ENCODE data around the gene SOX9. TPM values are rescaled to one million over a fixed set of nuclear protein-coding genes. Genes with fewer than 3 reads are reported as not detected.

SOX9 gene
- polyA plus RNA-seq, 1 donor (not counting 4 experiments of a cell fraction or from before 2014, with no cell fraction given): 15.8 TPM

- H3K9me3 ChIP-seq (ENCODE audit: control insufficient read depth, low read depth, low read length): no peaks in the 10 kb centered on the region
- no peaks in the 10 kb centered on the region for H3K9me1 ChIP-seq (ENCODE audit: control insufficient read depth, extremely low read depth, insufficient read depth, low read length)
- no peak overlapping the region for H2AFZ ChIP-seq (ENCODE audit: control insufficient read depth, low read length)
- H4K20me1 ChIP-seq (ENCODE audit: control insufficient read depth, extremely low read depth, insufficient read depth, low read length): no peaks in the 10 kb centered on the region
- H3K4me1 ChIP-seq (ENCODE audit: control insufficient read depth, extremely low read depth, insufficient read depth, low read length): no peaks in the 10 kb centered on the region
- no peaks in the 10 kb centered on the region for H3K79me2 ChIP-seq (ENCODE audit: control insufficient read depth, insufficient read depth, low read length)
- H3K27ac ChIP-seq (ENCODE audit: control insufficient read depth, insufficient read depth, low read length): no peak overlapping the region
- H3K4me3 ChIP-seq (ENCODE audit: control insufficient read depth in 2 of 3, extremely low read depth in 1 of 3, insufficient read depth in 2 of 3, low read depth in 1 of 3, low read length in 3 of 3): no peak overlapping the region
- TF ChIP-seq EZH2 (IDR thresholded peaks at IDR 0.05; ENCODE audit: low read length) (no peak), CTCF (optimal IDR thresholded peaks at IDR 0.05 in 1 of 3, IDR thresholded peaks at IDR 0.05 in 1 of 3, conservative IDR thresholded peaks at IDR 0.05 in 1 of 3; ENCODE audit: extremely low read depth in 1 of 3, insufficient read depth in 2 of 3, low read length in 3 of 3) (no peak)
- dilution Hi-C loops (cut with MboI; ENCODE audit: extremely low pct_ligation_motif_present, low sequenced_read_pairs): no loop called here
- H3K4me2 ChIP-seq (ENCODE audit: control insufficient read depth, extremely low read depth, insufficient read depth, low read depth, low read length): no peak overlapping the region
- no peak overlapping the region for H3K9ac ChIP-seq (ENCODE audit: control insufficient read depth, extremely low read depth, insufficient read depth, low read length)
- H3K27me3 ChIP-seq (ENCODE audit: control insufficient read depth, extremely low read depth, insufficient read depth, low read length): peaks cover 10% of the 10 kb centered on the region
- H3K36me3 ChIP-seq (ENCODE audit: control insufficient read depth in 2 of 2, extremely low read depth in 1 of 2, insufficient read depth in 2 of 2, low read length in 2 of 2): no peaks in the 10 kb centered on the region
- DNase-seq (ENCODE audit: low read depth, low spot score) (no peak), FAIRE-seq (no peak)
These were observed 31.6 kb downstream of the SOX9 start for GRCh38 chr17:72152387-72152929.

- Histone ChIP-seq H3K9ac (ENCODE audit: control insufficient read depth, extremely low read depth, insufficient read depth, low read length) (no peak overlapping the region), H4K20me1 (ENCODE audit: control insufficient read depth, extremely low read depth, insufficient read depth, low read length) (no peaks in the 10 kb centered on the region), H3K27me3 (ENCODE audit: control insufficient read depth, extremely low read depth, insufficient read depth, low read length) (peaks cover 5% of the 10 kb centered on the region), H3K9me3 (ENCODE audit: control insufficient read depth, low read depth, low read length) (no peaks in the 10 kb centered on the region), H3K9me1 (ENCODE audit: control insufficient read depth, extremely low read depth, insufficient read depth, low read length) (no peaks in the 10 kb centered on the region), H2AFZ (ENCODE audit: control insufficient read depth, low read length) (no peak overlapping the region), H3K36me3 (ENCODE audit: control insufficient read depth in 2 of 2, extremely low read depth in 1 of 2, insufficient read depth in 2 of 2, low read length in 2 of 2) (no peaks in the 10 kb centered on the region), H3K79me2 (ENCODE audit: control insufficient read depth, insufficient read depth, low read length) (no peaks in the 10 kb centered on the region), H3K4me2 (ENCODE audit: control insufficient read depth, extremely low read depth, insufficient read depth, low read depth, low read length) (no peak overlapping the region), H3K4me1 (ENCODE audit: control insufficient read depth, extremely low read depth, insufficient read depth, low read length) (no peaks in the 10 kb centered on the region), H3K27ac (ENCODE audit: control insufficient read depth, insufficient read depth, low read length) (no peak overlapping the region), H3K4me3 (ENCODE audit: control insufficient read depth in 2 of 3, extremely low read depth in 1 of 3, insufficient read depth in 2 of 3, low read depth in 1 of 3, low read length in 3 of 3) (no peak overlapping the region)
- TF ChIP-seq EZH2 (IDR thresholded peaks at IDR 0.05; ENCODE audit: low read length): no peak
- no peak for TF ChIP-seq CTCF (optimal IDR thresholded peaks at IDR 0.05 in 1 of 3, IDR thresholded peaks at IDR 0.05 in 1 of 3, conservative IDR thresholded peaks at IDR 0.05 in 1 of 3; ENCODE audit: extremely low read depth in 1 of 3, insufficient read depth in 2 of 3, low read length in 3 of 3)
- dilution Hi-C loops (cut with MboI; ENCODE audit: extremely low pct_ligation_motif_present, low sequenced_read_pairs): no loop called here
- FAIRE-seq (no peak), DNase-seq (ENCODE audit: low read depth, low spot score) (no peak)
These were observed 38.4 kb downstream of the SOX9 start for GRCh38 chr17:72158895-72159885.

All from keratinocyte (primary cell).